NCI-H1694 treated with DMSO at 0.1 percent for 48 hours (cell line): ENCODE results near the gene FEV.

Experiments used
- DNase-seq: peaks from one replicate; lab custom pipeline; 2025; lab: John Stamatoyannopoulos, UW

FEV gene

GRCh38 chr2:218985021-218985324, at the start of gene FEV:
FEV (minus strand) TSS chr2:218985184; CDS start chr2:218985075, 109 bp downstream.
- DNase-seq = no peak

GRCh38 chr2:219032051-219032745, 47.2 kb upstream of the FEV start:
- DNase-seq = no peak

GRCh38 chr2:219031005-219031738, 46.2 kb upstream of the FEV start:
- no peak for DNase-seq

GRCh38 chr2:219030177-219030940, 45.4 kb upstream of the FEV start:
- no peak for DNase-seq

GRCh38 chr2:219029829-219030165, 44.8 kb upstream of the FEV start:
- peak; percentile 80 for DNase-seq

GRCh38 chr2:219028996-219029828, 44.2 kb upstream of the FEV start:
- DNase-seq = no peak

GRCh38 chr2:219028141-219028540, 43.2 kb upstream of the FEV start:
- no peak for DNase-seq

- no peak for DNase-seq
Measured at GRCh38 chr2:219027511-219028055, 42.6 kb upstream of the FEV start.

- DNase-seq = no peak
Measured at GRCh38 chr2:219026946-219027345, 42.0 kb upstream of the FEV start.

- DNase-seq = no peak
Measured at GRCh38 chr2:219025637-219026585, 40.9 kb upstream of the FEV start.

GRCh38 chr2:219024059-219024458, 39.1 kb upstream of the FEV start:
- DNase-seq = no peak

- DNase-seq = no peak
Measured at GRCh38 chr2:219023045-219023605, 38.1 kb upstream of the FEV start.

- DNase-seq = no peak
Measured at GRCh38 chr2:219022616-219023015, 37.6 kb upstream of the FEV start.

GRCh38 chr2:219022041-219022440, 37.1 kb upstream of the FEV start:
- no peak for DNase-seq

- DNase-seq = no peak
Measured at GRCh38 chr2:219021591-219021990, 36.6 kb upstream of the FEV start.

GRCh38 chr2:219020604-219021365, 35.8 kb upstream of the FEV start:
- DNase-seq = no peak

GRCh38 chr2:219019436-219019835, 34.5 kb upstream of the FEV start:
- no peak for DNase-seq

GRCh38 chr2:219018726-219019125, 33.7 kb upstream of the FEV start:
- DNase-seq = no peak

GRCh38 chr2:219018286-219018685, 33.3 kb upstream of the FEV start:
- no peak for DNase-seq
